Left colon (tissue), 2 donors: ENCODE measurements around the gene MICOS13. TPM values are rescaled to one million over a fixed set of nuclear protein-coding genes. Genes with fewer than 3 reads are reported as not detected.
A peak's percentile ranks its signal among the peaks of the same experiment; 100 is the strongest.
"Not testable (repeated sequence)": the region's sequence is repeated elsewhere in the genome, so short reads cannot be mapped to it uniquely, and the experiment has no call there.

Experiments used
- ATAC-seq: fragments of 200-7000 bp; cut with Tn5 transposase; one replicate; pipeline ENCODE4 v1.9.1; 2020; ENCODE audit warnings: mild to moderate bottlenecking, moderate library complexity
- DNase-seq, 2 donors: peaks; one replicate each; pipeline ENCODE4 v3.0.0-alpha.2; 2020
- intact Hi-C, 2 donors: fragments of 100-400 bp; cut with DNase I in 1 of 2; cut with micrococcal nuclease in 1 of 2; formaldehyde crosslinking; loops; one replicate each; pipeline versions ENCODE4 v1.11.2 to v1.14.0; 2022; cut with DNase I, micrococcal nuclease
- total RNA-seq, 2 donors: library from RNA; stranded (reverse); fragmentation: NEBNext Ultra II Directional; extraction: Animal tissue kit (Norgen Biotek cat#: 25700); gene quantifications; one replicate each; pipeline ENCODE4 v1.2.1, GENCODE V29; 2021
- donor health status: DM: no; HTN: no; CAD: no.
- donor health status: DM: yes; HTN: yes; CAD: no.

The MICOS13 gene
- total RNA-seq, 2 donors from 2014 or later: 66.3 to 83.4 TPM

- peak; percentile 73 to 89 for DNase-seq
- intact Hi-C loops: no loop called here
- peak; percentile 41 for ATAC-seq
Measured at GRCh38 chr19:5690955-5691821, 10.9 kb upstream of the MICOS13 start.

- peak; percentile 60 for ATAC-seq
- peak; percentile 95 to 99 for DNase-seq
- intact Hi-C loops: no loop called here
Measured at GRCh38 chr19:5690125-5690954, 10.0 kb upstream of the MICOS13 start, which contains the start of gene RPL36. Gene RPL36, plus strand, starts transcription at chr19:5690295. Its CDS starts 213 bp downstream, at chr19:5690508.

- peak in 1 of 2 donors; percentile 24 for DNase-seq
- ATAC-seq, intact Hi-C loops: not testable (repeated sequence)
Measured at GRCh38 chr19:5688262-5688881, 8.1 kb upstream of the MICOS13 start.

- ATAC-seq: no peak
- intact Hi-C loops: no loop called here
- DNase-seq: peak in 1 of 2 donors; percentile 31
Measured at GRCh38 chr19:5687360-5688198, 7.3 kb upstream of the MICOS13 start.

GRCh38 chr19:5686647-5687359 is 6.5 kb upstream of the MICOS13 start:
- intact Hi-C loops: no loop called here
- ATAC-seq (peak; percentile 75), DNase-seq (peak; percentile 98 to 100)

- DNase-seq (no peak), ATAC-seq (no peak)
- intact Hi-C loops: no loop called here
Measured at GRCh38 chr19:5686326-5686646, 6.0 kb upstream of the MICOS13 start.

- ATAC-seq: no peak
- DNase-seq: peak in 1 of 2 donors; percentile 26
- intact Hi-C loops: no loop called here
Measured at GRCh38 chr19:5684694-5685430, 4.5 kb upstream of the MICOS13 start.

GRCh38 chr19:5683177-5683886 is 3.0 kb upstream of the MICOS13 start:
- intact Hi-C loops: no loop called here
- no peak for ATAC-seq
- DNase-seq: no peak

- ATAC-seq: no peak
- peak in 1 of 2 donors; percentile 24 for DNase-seq
- intact Hi-C loops: no loop called here
Measured at GRCh38 chr19:5682107-5682482, 1.8 kb upstream of the MICOS13 start.

GRCh38 chr19:5681391-5682106 is 1.2 kb upstream of the MICOS13 start:
- no peak for ATAC-seq
- no peak for DNase-seq
- intact Hi-C loops: no loop called here

- peak; percentile 65 to 69 for DNase-seq
- intact Hi-C loops: no loop called here
- peak; percentile 18 for ATAC-seq
Measured at GRCh38 chr19:5680084-5680436, 256 bp downstream of the MICOS13 start.

GRCh38 chr19:5679289-5680083 is 830 bp downstream of the MICOS13 start:
- intact Hi-C loops: no loop called here
- ATAC-seq (peak; percentile 1), DNase-seq (peak; percentile 32 to 48)

GRCh38 chr19:5678071-5678718 is 2.1 kb downstream of the MICOS13 start:
- no peak for DNase-seq
- intact Hi-C loops: no loop called here
- ATAC-seq: no peak

GRCh38 chr19:5677580-5677979 is 2.7 kb downstream of the MICOS13 start:
- ATAC-seq (no peak), DNase-seq (no peak)
- intact Hi-C loops: no loop called here

GRCh38 chr19:5677136-5677535 is 3.2 kb downstream of the MICOS13 start:
- DNase-seq (no peak), ATAC-seq (no peak)
- intact Hi-C loops: no loop called here
